HL-60 (cell line): ENCODE measurements around the gene TNFSF10.

ENCODE experiments used
- CTCF ChIP-seq: IDR thresholded peaks from one replicate; pipeline ENCODE4 v1.5.1; 2011; ENCODE audit warnings: low read length, control low read depth, inconsistent platforms; ENCODE audit not compliant: insufficient read depth
- POLR2AphosphoS5 ChIP-seq: IDR thresholded peaks from 2 replicates; pipeline ENCODE4 v1.6.1; 2012; ENCODE audit warnings: low read depth
- SPI1 ChIP-seq: IDR thresholded peaks from 2 replicates; pipeline ENCODE4 v1.6.1; 2012; ENCODE audit warnings: low read depth, mild to moderate bottlenecking, borderline replicate concordance

DNA sequence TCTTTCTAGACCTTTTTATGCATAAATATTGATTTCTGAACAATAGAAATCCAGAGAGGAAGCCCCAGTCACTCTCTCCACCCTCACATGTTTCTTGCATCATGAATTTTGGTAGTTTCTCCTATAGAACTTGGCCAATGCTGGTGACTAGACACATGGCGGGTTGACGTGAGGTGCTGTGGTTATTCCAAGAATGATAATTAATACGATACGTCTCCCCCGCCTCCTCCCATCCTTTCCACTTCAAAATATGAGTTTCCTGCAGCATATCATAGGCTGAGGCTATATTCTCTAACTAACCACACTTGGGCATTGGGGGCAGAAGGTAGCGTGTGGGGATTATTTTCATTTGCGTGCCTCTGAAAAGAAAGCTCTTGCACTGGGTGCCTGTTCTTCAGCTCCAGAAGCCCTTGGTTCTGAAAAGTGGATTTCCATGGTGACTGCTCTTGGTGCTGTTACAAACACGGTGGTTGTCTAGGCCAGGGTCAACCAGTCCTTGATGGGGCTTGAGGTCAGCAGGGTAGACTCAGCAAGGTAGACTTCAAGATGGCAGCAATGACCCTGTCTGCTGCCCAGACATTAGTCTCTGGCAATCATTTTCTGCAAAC, 5.3 kb downstream of the TNFSF10 start:
- TF ChIP-seq CTCF (no peak), POLR2AphosphoS5 (no peak), SPI1 (no peak)
